K562 (cell line): ENCODE results near the gene CENPV. TPM values are rescaled to one million over a fixed set of nuclear protein-coding genes. Genes with fewer than 3 reads are reported as not detected.

Source experiments
- ATAC-seq: fragments of 200-7000 bp; cut with Tn5 transposase; 3 replicates; pipeline ENCODE4 v1.9.1; 2020; ENCODE audit warnings: moderate library complexity
- BruUV-seq: library from RNA; stranded (reverse); fragments of 400-500 nt; replicated peaks from 2 replicates; lab custom pipeline; 2021; lab: Mats Ljungman, UMichigan
- CTCF ChIA-PET: fragments of 300-600 bp; formaldehyde crosslinking; extraction: SDS; loops from one replicate; lab custom pipeline; 2021; ENCODE audit warnings: low intra/inter-chr PET ratio; lab: Yijun Ruan, JAX
- POLR2A ChIA-PET: fragments of 300-600, 350-650 bp; sonication (Branson Sonifier 250); formaldehyde crosslinking; extraction: SDS; loops from one replicate; lab custom pipeline; 2021; ENCODE audit warnings: antibody characterized with exemption, inconsistent platforms; lab: Yijun Ruan, JAX
- DNase-seq, 4 experiments: peaks; one replicate each; pipeline versions ENCODE4 v3.0.0 to v3.0.0-alpha.2; 2011 to 2018; ENCODE audit warnings: low spot score in 3 of 4, mixed read lengths in 3 of 4; ENCODE audit errors: extremely low read depth in 1 of 4
- FAIRE-seq: peaks from 2 replicates; lab custom pipeline; 2011; peaks lifted over from hg19 to GRCh38; lab: Jason Lieb, UNC
- H2AFZ ChIP-seq: 2 replicates; pipeline ENCODE4 v1.6.0; 2011; ENCODE audit warnings: low read depth, low read length, control low read depth, inconsistent platforms
- H3K27ac ChIP-seq: fragments of 200-600 bp; 3 replicates; pipeline ENCODE4 v1.8.0; 2011; ENCODE audit warnings: low read depth, mild to moderate bottlenecking, control low read depth, inconsistent platforms, low read length, moderate library complexity, mixed read lengths; ENCODE audit errors: extremely low read depth
- H3K27me3 ChIP-seq, 2 experiments: fragments of 300-600 bp in 1 of 2; 2 replicates in 1 of 2; 3 replicates in 1 of 2; pipeline versions ENCODE4 v1.6.0 to v1.8.0; 2011; ENCODE audit warnings: inconsistent platforms in 2 of 2, low read length in 2 of 2, mild to moderate bottlenecking in 1 of 2, mixed read lengths in 1 of 2, moderate library complexity in 1 of 2; ENCODE audit not compliant: control insufficient read depth in 2 of 2, insufficient read depth in 2 of 2
- H3K36me3 ChIP-seq: fragments of 300-600 bp; 3 replicates; pipeline ENCODE4 v1.8.0; 2011; ENCODE audit warnings: mild to moderate bottlenecking, low read length, inconsistent platforms; ENCODE audit not compliant: control insufficient read depth, insufficient read depth
- H3K4me1 ChIP-seq, 2 experiments: fragments of 200-600 bp in 1 of 2; replicated peaks in 1 of 2; 2 replicates in 1 of 2; 3 replicates in 1 of 2; pipeline versions ENCODE4 v1.5.1 to v1.8.0; 2011; ENCODE audit warnings: inconsistent platforms in 2 of 2, low read length in 2 of 2, mild to moderate bottlenecking in 1 of 2, mixed read lengths in 1 of 2, moderate library complexity in 1 of 2; ENCODE audit not compliant: control insufficient read depth in 2 of 2, insufficient read depth in 2 of 2
- H3K4me2 ChIP-seq: 2 replicates; pipeline ENCODE4 v1.6.1; 2011; ENCODE audit warnings: low read length, control low read depth, inconsistent platforms, mixed read lengths; ENCODE audit not compliant: insufficient read depth
- H3K4me3 ChIP-seq: fragments of 200-600 bp; sonication (generic), shearing (Covaris generic); 2 replicates; pipeline ENCODE4 v1.5.1; 2016; ENCODE audit warnings: control low read depth, inconsistent platforms
- H3K79me2 ChIP-seq: fragments of 200-600 bp; 3 replicates; pipeline ENCODE4 v1.8.0; 2011; ENCODE audit warnings: low read length, inconsistent platforms; ENCODE audit not compliant: control insufficient read depth, insufficient read depth
- H3K9ac ChIP-seq, 2 experiments: 2 replicates each; pipeline versions ENCODE4 v1.6.0 to v1.6.1; 2011; ENCODE audit warnings: low read depth in 2 of 2, low read length in 2 of 2, control low read depth in 1 of 2, inconsistent platforms in 1 of 2, mild to moderate bottlenecking in 1 of 2, mixed read lengths in 1 of 2; ENCODE audit not compliant: insufficient read depth in 1 of 2
- H3K9me1 ChIP-seq: one replicate; pipeline ENCODE4 v1.6.0; 2011; ENCODE audit warnings: inconsistent platforms, mild to moderate bottlenecking, low read length, moderate library complexity; ENCODE audit not compliant: control insufficient read depth, insufficient read depth
- H3K9me3 ChIP-seq: replicated peaks from 2 replicates; pipeline ENCODE4 v1.5.1; 2011; ENCODE audit warnings: low read depth, low read length, inconsistent platforms; ENCODE audit not compliant: control insufficient read depth, insufficient read depth
- H4K20me1 ChIP-seq: replicated peaks from 2 replicates; pipeline ENCODE4 v1.6.1; 2011; ENCODE audit warnings: low read length, inconsistent platforms, mixed read lengths; ENCODE audit not compliant: control insufficient read depth, insufficient read depth
- ATF4 ChIP-seq: fragments of 450-650 bp; formaldehyde crosslinking; IDR thresholded peaks from 2 replicates; pipeline ENCODE4 v1.4.0; 2022; ENCODE audit warnings: mild to moderate bottlenecking, moderate library complexity
- ELF1 ChIP-seq: fragments of 200-800 bp; sonication (Bioruptor generic); IDR thresholded peaks from 2 replicates; pipeline ENCODE4 v1.6.1; 2016; ENCODE audit warnings: missing genetic modification characterization, missing compliant biosample characterization
- ETS2 ChIP-seq: IDR thresholded peaks from 2 replicates; pipeline ENCODE4 v1.6.1; 2016; ENCODE audit warnings: borderline replicate concordance, missing genetic modification characterization, mild to moderate bottlenecking, moderate library complexity, missing compliant biosample characterization; ENCODE audit not compliant: poor library complexity, severe bottlenecking
- HBP1 ChIP-seq: fragments of 450-650 bp; formaldehyde crosslinking; IDR thresholded peaks from 2 replicates; pipeline ENCODE4 v1.4.0; 2022; ENCODE audit warnings: missing genetic modification characterization
- HNRNPL ChIP-seq: fragments of 200-400 bp; formaldehyde crosslinking; IDR thresholded peaks from 2 replicates; pipeline ENCODE4 v1.6.1; 2017; ENCODE audit warnings: low read depth, mild to moderate bottlenecking, low read length
- MED1 ChIP-seq: sonication (generic); formaldehyde crosslinking; IDR thresholded peaks from 2 replicates; pipeline ENCODE4 v1.8.1; 2023; ENCODE audit warnings: missing genetic modification reagents, borderline replicate concordance
- NFE2L1 ChIP-seq: fragments of 450-650 bp; IDR thresholded peaks from 2 replicates; pipeline ENCODE4 v1.6.1; 2016; ENCODE audit warnings: missing genetic modification characterization, low read depth, mild to moderate bottlenecking, missing compliant biosample characterization, moderate library complexity, borderline replicate concordance
- PHTF2 ChIP-seq: fragments of 250-450 bp; sonication (Bioruptor Pico); IDR thresholded peaks from 2 replicates; pipeline ENCODE4 v1.5.0; 2021; ENCODE audit warnings: mild to moderate bottlenecking
- SRSF9 ChIP-seq: fragments of 200-400 bp; formaldehyde crosslinking; IDR thresholded peaks from 2 replicates; pipeline ENCODE4 v1.6.1; 2017; ENCODE audit warnings: low read depth, low read length, borderline replicate concordance
- ZNF512 ChIP-seq: IDR thresholded peaks from 2 replicates; pipeline ENCODE4 v1.6.1; 2016; ENCODE audit warnings: missing genetic modification characterization, missing compliant biosample characterization
- ZNF586 ChIP-seq: fragments of 450-650 bp; formaldehyde crosslinking; conservative IDR thresholded peaks from 2 replicates; pipeline ENCODE4 v1.4.0; 2020; ENCODE audit warnings: mild to moderate bottlenecking, moderate library complexity
- ZNF644 ChIP-seq: fragments of 200-800 bp; sonication (Bioruptor generic); IDR thresholded peaks from 2 replicates; pipeline ENCODE4 v1.6.1; 2016; ENCODE audit warnings: low read depth, missing genetic modification characterization, missing compliant biosample characterization
- ZNF740 ChIP-seq, 3 experiments: fragments of 200-800 bp in 1 of 3; sonication (Bioruptor generic) in 1 of 3; sonication (generic) in 1 of 3; formaldehyde crosslinking in 1 of 3; IDR thresholded peaks; 2 replicates each; pipeline versions ENCODE4 v1.6.1 to v1.8.0; 2016 to 2022; ENCODE audit warnings: mild to moderate bottlenecking in 2 of 3, missing compliant biosample characterization in 2 of 3, missing genetic modification characterization in 2 of 3, missing genetic modification reagents in 1 of 3
- whole genome bisulfite sequencing: fragments of 100-300 bp; shearing (Covaris generic); methylation state at CpG from one replicate; pipeline ENCODE4 v1.1.6; 2016; ENCODE audit warnings: low coverage, mixed read lengths; ENCODE audit not compliant: insufficient coverage; ENCODE audit errors: missing lambda C conversion rate; 5-methylcytosine and 5-hydroxymethylcytosine counted together
- in situ Hi-C: fragments of 300-500 bp; cut with MboI; formaldehyde crosslinking; loops from 4 replicates; pipeline ENCODE4 v1.15.0; 2018; ENCODE audit warnings: inconsistent platforms, mixed read lengths
- intact Hi-C: fragments of 100-400 bp; cut with micrococcal nuclease; formaldehyde crosslinking; loops from 2 replicates; pipeline ENCODE4 v1.14.2; 2022
- polyA plus RNA-seq, 8 experiments: library from polyadenylated mRNA; depleted of rRNA in 4 of 8; stranded (reverse) in 5 of 8; unstranded in 3 of 8; fragments of >200 nt; fragmentation: Nextera tagmentation in 2 of 8; fragmentation: Illumina TruSeq in 1 of 8; extraction: Ambion mirVana in 2 of 8; extraction: Trizol in 1 of 8; gene quantifications; 2 replicates each; pipeline versions ENCODE4 v1.2.1 to v1.2.3, GENCODE V29; 2011 to 2014; ENCODE audit warnings: inconsistent platforms in 1 of 8, missing spikeins in 1 of 8
- total RNA-seq, 7 experiments: library from RNA; depleted of rRNA in 6 of 7; stranded (reverse); fragments of >200 nt in 6 of 7; fragmentation: Illumina TruSeq in 2 of 7; extraction: Trizol in 2 of 7; gene quantifications; 2 replicates each; pipeline versions ENCODE4 v1.2.1 to v1.2.3, GENCODE V29; 2011 to 2021; ENCODE audit warnings: low replicate concordance in 1 of 7
- TF ChIP-seq, protein P1 (sequence below): fragments of 450-650 bp; IDR thresholded peaks from 2 replicates; pipeline ENCODE4 v1.6.1; 2016; ENCODE audit warnings: borderline replicate concordance

CENPV gene
- total and polyA plus RNA-seq, 9 of the 15 experiments (the other 6 are each of a cell fraction or from before 2014, with no cell fraction given): 17.8 to 131 (median 89.3) TPM

DNA sequence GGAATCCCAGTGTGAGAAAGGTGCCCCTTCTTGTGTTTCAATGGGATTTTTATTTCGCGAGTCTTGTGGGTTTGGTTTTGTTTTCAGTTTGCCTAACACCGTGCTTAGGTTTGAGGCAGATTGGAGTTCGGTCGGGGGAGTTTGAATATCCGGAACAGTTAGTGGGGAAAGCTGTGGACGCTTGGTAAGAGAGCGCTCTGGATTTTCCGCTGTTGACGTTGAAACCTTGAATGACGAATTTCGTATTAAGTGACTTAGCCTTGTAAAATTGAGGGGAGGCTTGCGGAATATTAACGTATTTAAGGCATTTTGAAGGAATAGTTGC is 28.2 kb upstream of the CENPV start:
- Histone ChIP-seq H3K9me3 (no peaks in the 10 kb centered on the region), H3K79me2 (peaks cover 41% of the 10 kb centered on the region), H3K4me3 (peak overlapping the region; percentile 55), H3K36me3 (peaks cover 29% of the 10 kb centered on the region; the same call in 2 of the 3 replicates), H3K9me1 (no peaks in the 10 kb centered on the region), H3K4me2 (peak overlapping the region; percentile 77), H3K27ac (peak overlapping the region; percentile 94), H3K27me3 (no peaks in the 10 kb centered on the region), H3K4me1 (peaks cover 17 to 28% of the 10 kb centered on the region in 2 experiments; a peak in 4 of 5 replicates), H4K20me1 (peaks cover 11% of the 10 kb centered on the region; the same call in 1 of the 2 replicates), H3K9ac (peak overlapping the region; percentile 91 to 96), H2AFZ (no peak overlapping the region)
- no peak for FAIRE-seq
- no peak for DNase-seq
- in situ Hi-C loops (no loop called here), intact Hi-C loops (loop anchor here (2.0 kb wide), 2 partner anchors 57 to 95 kb away; no protein-coding TSS in a partner anchor)
- POLR2A ChIA-PET: interaction anchor here (0.6 to 3.8 kb wide), 16 partner anchors 15 to 1455 kb away, joined by 3 to 39 read pairs (median 4); no protein-coding TSS in a partner anchor
- WGBS: 2% methylated on average over 14 of the region's 14 CpGs
- CTCF ChIA-PET: no interaction called here
- no TSS peak for BruUV-seq
- no peak for ATAC-seq
- TF ChIP-seq PHTF2 (CRISPR knock-in tag) (peak; percentile 52; the same call in 1 of the 2 replicates), HNRNPL (0 out of 2 replicates have a peak, but pooled peaks have one; percentile 4), ZNF644 (no peak), ZNF586 (CRISPR knock-in tag) (no peak), SRSF9 (no peak), NFE2L1 (no peak), HBP1 (CRISPR knock-in tag) (0 out of 2 replicates have a peak, but pooled peaks have one; percentile 64), ZNF512 (tag) (no peak), ELF1 (tag) (peak; percentile 18; the same call in 1 of the 2 replicates), ZNF740 (CRISPR knock-in tag; IDR thresholded peaks at IDR 0.05) (no peak), ZNF740 (tag; IDR thresholded peaks at IDR 0.05) (no peak), ATF4 (CRISPR knock-in tag) (no peak), MED1 (no peak), ETS2 (tag) (no peak)
- TF ChIP-seq, protein P1, sequence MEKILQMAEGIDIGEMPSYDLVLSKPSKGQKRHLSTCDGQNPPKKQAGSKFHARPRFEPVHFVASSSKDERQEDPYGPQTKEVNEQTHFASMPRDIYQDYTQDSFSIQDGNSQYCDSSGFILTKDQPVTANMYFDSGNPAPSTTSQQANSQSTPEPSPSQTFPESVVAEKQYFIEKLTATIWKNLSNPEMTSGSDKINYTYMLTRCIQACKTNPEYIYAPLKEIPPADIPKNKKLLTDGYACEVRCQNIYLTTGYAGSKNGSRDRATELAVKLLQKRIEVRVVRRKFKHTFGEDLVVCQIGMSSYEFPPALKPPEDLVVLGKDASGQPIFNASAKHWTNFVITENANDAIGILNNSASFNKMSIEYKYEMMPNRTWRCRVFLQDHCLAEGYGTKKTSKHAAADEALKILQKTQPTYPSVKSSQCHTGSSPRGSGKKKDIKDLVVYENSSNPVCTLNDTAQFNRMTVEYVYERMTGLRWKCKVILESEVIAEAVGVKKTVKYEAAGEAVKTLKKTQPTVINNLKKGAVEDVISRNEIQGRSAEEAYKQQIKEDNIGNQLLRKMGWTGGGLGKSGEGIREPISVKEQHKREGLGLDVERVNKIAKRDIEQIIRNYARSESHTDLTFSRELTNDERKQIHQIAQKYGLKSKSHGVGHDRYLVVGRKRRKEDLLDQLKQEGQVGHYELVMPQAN: 0 out of 2 replicates have a peak, but pooled peaks have one; percentile 0
